GM19372 (cell line): Measurements from ENCODE around the gene RPS5.
"Not testable (repeated sequence)": the region's sequence is repeated elsewhere in the genome, so short reads cannot be mapped to it uniquely, and the experiment has no call there.

Experiments
- ATAC-seq: cut with Tn5 transposase; IDR thresholded peaks from one replicate; pipeline ENCODE4 v1.9.1; 2021; ENCODE audit warnings: mild to moderate bottlenecking, low read depth, moderate library complexity; ENCODE audit not compliant: unreplicated experiment

The RPS5 gene

GRCh38 chr19:58355908-58356765 lies 30.9 kb upstream of the RPS5 start:
- no peak for ATAC-seq

GRCh38 chr19:58356766-58357480 lies 30.1 kb upstream of the RPS5 start:
- no peak for ATAC-seq

DNA sequence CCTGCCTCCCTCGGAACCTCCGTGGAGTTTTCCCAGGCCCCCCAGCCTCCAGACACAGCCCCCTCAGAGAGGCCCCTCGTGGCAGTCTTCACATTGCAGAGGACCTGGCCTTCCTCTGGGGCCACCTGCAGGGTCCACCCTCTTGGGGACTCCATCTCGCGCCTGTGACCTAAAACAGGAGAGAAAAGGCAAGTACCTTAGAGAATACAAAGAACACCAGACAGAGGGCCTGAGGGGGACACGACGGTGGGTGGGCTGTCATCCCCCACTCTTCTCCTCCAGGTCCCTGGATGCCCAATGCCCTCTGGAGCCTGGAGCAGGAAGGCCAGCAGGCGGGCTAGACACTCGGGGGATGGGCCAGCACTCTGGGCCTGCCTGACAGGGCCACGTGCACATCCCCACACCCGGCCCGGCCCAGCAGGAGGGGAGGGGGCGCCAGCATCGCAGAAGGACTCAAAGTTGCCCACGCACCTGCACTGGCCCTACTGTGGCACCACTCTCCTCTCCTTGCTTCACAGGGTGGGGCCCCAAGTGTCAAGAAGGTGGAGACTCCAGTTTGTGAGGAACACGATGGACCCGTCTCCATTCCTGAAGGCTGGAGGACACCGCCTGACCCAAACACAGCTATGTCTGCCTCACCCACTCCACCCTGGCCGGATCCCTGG lies 29.5 kb upstream of the RPS5 start:
- ATAC-seq: no peak

GRCh38 chr19:58361900-58362271 lies 25.2 kb upstream of the RPS5 start:
- ATAC-seq: peak; percentile 16

DNA sequence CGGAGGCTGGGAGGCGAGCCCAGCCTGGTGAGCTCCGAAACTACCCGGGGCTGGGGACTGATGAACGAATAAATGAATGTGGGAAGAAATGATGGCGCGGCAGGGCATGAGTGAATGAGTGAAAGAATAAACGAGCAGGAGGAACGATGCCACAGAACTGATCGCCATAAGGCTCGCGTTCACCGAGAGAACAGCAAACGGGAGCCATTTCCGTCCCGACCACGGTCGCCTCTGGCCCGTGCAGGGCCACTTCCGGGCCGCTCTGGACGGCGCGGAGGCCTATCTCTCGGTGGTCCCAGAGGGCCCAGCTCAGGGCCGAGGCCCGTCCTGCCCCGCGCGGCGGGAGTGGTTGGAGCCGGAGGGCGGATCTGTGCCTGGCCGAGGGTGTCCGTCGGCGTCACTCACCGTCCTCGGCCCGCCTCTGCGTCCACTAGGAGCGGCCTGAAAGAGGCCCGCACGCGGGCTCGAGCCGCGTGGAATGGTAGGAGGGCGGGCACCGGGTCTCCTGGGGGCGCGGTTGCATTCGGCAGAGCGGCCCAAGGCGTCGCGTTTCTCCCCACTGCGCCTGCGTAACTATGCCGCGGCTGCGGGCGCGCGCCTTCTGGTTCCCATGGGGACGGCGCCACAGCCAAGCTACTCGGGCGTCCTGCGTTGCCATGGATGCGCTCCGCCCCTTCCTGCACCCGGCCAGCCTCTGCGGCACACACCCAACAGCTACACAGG lies 24.6 kb upstream of the RPS5 start, which contains the start of gene ZNF497:
Gene ZNF497, minus strand, starts transcription at position 480 of the 723 bp plus-strand sequence. CDS start 5,116 bp downstream, outside the sequence.
- peak; percentile 84 for ATAC-seq

DNA sequence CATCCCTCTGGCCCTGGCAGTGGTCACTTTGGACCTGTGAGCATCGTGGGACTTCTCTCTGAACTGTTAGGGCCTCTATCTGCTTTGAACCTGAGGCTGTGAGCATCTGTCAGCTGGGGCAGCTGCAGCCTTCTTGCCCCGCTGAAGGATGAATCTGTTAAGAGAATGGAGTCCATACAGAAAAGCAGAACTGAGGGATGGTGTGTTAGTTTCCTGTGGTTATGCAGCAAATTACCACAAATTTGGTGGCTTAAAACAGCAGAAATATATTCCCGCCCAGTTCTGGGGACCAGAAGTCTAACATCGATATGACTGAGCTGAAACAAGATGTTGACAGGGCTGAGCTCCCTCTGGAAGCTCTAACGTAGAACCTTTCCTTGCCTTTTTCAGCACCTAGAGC lies 22.9 kb upstream of the RPS5 start:
- no peak for ATAC-seq

DNA sequence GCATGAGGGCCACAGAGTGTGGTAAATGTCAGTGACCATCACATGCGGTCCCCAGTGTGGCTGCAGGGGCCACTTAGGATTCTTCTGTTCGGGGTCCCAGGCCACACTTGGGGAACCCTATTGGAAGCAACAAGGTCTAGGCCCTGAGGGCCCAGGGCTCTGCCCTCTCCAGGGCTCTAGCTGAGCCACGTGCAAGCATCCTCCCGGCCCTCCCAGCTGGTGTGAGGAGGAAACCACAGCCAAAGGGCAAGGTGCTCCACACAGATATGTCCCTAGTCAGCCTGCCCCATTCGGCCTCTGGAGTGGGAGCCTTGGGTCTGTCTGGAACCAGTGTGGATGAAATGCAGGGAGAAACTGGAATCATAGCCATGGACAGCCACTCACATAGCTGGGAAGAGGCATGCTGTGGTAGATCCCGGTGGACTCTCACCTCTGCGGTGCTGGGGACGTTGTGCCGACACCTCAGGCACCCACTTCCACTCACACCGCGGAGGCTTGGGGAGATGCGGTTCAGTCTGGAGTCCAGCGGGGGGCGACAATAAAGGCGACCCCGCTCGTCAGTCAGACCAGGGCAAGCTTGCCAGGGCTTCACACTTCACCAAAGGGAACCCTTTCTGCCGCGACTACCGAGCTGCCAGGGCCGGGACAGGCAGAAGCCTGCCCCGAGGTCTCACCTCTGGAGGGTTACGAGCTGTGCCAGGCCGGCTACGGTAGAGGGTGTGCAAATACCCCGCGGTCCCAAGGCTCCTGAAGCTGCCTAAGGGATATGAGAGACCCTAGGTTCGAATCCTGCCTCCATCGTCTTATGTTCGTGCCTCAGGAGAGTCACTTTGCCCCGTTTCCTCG lies 20.3 kb upstream of the RPS5 start:
- ATAC-seq: no peak

- ATAC-seq: no peak
Observed at GRCh38 chr19:58367698-58368454, 19.2 kb upstream of the RPS5 start.

DNA sequence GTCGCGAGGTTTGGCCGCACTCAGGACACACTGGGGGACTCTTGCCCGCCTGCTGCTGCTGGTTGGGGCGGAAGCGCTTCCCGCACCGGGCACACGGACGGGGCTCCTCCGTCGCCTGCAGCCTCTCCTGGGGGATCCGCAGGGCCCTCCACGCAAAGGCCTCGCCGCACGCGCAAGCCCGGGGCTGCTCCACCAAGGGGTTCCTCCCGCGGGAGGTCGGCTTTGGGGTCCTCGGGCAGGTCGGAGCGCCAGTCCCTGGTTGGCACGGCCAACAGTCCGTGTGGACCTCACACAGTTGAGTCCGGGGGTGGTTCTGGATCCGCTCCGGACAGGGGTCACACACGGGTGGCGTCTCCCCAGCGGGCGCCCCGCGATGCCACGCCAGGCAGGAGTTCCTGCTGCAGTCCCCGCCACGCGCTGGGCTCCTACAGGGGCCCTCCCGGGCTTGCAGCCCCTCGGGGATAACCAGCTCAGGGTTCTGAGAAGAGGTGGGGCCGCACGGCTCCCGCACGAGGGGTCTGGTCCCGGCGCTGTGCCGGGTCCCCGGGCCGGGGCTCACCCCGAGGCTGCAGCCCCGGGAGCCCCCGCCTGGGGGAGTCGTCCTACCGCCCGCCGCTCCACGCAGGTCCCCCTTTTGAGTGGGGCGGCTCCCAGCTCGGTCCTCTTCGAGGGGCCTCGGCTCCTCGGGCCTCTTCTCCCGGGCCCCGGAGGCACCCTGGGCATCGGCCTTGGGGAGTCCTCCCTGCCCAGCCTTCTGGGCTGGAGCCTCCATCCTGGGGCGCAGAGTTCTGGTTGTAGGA lies 18.3 kb upstream of the RPS5 start:
- no peak for ATAC-seq

GRCh38 chr19:58372311-58373133 lies 14.5 kb upstream of the RPS5 start:
- ATAC-seq: no peak

GRCh38 chr19:58374200-58374599 lies 12.9 kb upstream of the RPS5 start:
- ATAC-seq: no peak

DNA sequence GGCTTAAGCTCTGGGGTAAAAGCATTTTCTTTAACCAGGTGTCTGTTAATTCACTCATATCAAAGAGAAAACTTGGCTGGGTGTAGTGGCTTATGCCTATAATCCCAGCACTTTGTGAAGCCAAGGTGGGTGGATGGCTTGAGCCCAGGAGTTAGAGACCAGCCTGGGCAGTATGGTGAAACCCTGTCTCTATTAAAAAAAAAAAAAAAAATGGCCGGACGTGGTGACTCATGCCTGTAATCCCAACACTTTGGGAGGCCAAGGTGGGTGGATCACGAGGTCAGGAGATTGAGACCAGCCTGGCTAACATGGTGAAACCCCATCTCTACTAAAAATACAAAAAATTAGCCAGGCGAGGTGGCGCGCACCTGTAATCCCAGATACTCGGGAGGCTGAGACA lies 10.3 kb upstream of the RPS5 start:
- not testable (repeated sequence) for ATAC-seq

GRCh38 chr19:58379246-58379645 lies 7.8 kb upstream of the RPS5 start:
- ATAC-seq: no peak

DNA sequence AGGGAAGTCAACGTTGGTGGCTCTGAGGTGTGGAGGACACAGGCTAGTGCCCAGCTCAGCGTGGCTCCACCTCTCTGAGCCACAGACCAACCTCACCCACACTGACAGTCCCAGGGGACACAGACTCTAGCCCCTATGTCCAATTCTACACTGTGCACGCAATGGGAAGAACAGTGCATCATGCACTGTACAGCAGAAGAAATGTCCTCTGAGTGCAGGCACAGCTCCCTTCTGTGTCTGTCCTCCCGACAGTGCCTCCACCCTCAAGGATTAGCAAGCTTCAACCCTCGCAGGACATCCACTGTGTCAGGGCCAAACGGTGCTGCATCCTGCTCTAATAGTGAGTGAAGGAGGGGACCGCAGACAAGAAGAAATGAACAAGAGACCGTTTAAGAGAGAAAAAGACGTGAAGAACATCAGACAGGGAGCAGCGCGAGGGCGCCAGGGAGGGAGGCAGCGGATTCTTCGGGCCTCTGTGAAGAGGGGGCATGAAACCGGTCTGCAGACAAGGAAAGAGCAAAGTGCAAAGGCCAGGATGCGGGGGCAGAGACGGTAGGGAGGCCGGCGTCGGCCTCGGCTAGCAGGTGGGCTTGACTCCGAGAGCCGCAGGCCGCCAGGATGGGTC lies 6.9 kb upstream of the RPS5 start:
- ATAC-seq: no peak

DNA sequence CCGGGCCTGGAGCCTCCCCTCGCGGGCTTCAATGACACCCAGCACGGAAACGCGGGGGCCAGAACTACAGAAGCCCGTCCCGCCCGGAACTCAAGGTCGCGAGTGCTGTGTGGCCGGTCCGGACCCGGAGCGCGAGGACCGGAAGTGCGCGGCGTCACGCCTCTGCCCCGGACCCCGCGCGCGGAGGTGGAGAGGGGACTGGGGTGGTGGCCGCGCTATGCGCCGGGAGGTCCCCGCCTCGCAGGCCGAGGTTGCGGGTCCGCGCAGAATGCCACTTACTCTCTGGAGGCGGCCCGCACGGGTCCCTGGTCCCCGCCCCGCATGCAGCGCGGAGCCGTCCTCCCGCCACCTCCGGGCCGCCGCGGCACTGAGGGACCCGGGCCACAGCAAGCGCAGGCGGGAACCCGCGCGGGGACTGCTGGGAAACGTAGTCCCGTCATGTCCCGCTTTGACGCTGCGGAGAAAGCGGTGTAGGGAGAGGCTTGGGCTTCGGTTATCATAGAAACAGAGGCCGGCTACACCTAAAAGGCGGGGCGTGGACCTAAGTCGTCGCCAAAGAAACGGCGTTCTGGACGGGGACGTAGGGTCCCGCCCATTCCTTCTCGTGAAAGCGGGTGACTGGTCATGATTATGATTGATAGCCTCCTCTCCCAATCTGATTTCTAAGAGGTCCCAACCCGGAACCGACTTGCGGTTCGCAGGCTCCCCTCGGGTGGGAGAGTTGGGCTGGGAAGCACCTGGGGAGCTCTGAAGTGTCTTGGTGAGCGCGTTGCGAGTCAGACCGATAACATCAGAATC lies 6.2 kb upstream of the RPS5 start, which contains the start of gene ZNF837:
Gene ZNF837, minus strand, starts transcription at position 369 of the 798 bp plus-strand sequence. CDS start 11,698 bp downstream, outside the sequence.
- ATAC-seq: peak; percentile 86
